ENCODE results near the gene AUTS2.

- TF ChIP-seq, protein P1, sequence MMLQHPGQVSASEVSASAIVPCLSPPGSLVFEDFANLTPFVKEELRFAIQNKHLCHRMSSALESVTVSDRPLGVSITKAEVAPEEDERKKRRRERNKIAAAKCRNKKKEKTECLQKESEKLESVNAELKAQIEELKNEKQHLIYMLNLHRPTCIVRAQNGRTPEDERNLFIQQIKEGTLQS (IDR thresholded peaks at IDR 0.05): no peak
- no peak for TF ChIP-seq CTCF (IDR thresholded peaks at IDR 0.05; ENCODE audit: low read depth, low read length, missing input control)
Observed at GRCh38 chr7:70766694-70767093, 1168.4 kb downstream of the AUTS2 start.
